ENCODE results near the gene FJX1.
"Not testable (repeated sequence)": the region's sequence is repeated elsewhere in the genome, so short reads cannot be mapped to it uniquely, and the experiment has no call there.

The FJX1 gene

DNA sequence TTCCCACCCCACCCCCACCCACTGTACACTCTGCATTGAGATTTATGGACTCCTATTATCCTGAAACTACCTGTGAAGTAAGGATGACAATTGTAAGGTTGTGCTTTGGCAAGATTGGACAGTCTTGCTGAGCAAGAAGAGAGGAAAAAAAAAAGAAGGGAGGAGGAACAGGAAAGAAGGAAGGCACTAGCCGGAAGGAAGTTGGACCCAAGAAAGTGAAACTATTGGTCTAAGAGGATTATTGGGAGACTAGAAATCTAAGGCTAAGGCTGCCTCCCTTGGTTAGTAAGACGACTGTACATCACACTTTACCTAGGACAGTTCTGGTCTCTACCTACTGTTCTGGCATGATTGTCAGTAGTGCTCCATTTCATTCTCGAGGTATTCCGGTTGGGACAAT, 32.2 kb downstream of the FJX1 start:
- DNase-seq (ENCODE audit: low read depth in 2 of 2) = no peak

DNA sequence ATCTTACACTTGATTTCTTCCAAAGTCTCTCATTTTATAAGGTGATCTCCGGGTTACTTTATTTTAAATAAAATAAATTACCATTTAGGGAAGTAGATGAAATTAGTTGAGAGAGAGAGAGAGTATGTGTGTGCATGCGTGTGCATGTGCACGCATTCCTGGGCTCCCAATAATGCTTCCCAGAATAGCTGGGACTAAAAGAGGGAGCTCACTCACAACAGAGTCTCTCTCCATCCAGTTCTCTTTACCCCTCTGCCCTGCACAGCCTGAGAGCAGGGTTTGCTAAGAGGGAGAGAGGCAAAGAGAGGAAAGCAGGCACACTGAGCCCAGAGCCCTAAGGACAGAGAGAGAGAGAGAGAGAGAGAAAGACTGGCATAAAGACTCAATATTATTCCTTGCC, 33.0 kb downstream of the FJX1 start:
- TF ChIP-seq, protein P1, sequence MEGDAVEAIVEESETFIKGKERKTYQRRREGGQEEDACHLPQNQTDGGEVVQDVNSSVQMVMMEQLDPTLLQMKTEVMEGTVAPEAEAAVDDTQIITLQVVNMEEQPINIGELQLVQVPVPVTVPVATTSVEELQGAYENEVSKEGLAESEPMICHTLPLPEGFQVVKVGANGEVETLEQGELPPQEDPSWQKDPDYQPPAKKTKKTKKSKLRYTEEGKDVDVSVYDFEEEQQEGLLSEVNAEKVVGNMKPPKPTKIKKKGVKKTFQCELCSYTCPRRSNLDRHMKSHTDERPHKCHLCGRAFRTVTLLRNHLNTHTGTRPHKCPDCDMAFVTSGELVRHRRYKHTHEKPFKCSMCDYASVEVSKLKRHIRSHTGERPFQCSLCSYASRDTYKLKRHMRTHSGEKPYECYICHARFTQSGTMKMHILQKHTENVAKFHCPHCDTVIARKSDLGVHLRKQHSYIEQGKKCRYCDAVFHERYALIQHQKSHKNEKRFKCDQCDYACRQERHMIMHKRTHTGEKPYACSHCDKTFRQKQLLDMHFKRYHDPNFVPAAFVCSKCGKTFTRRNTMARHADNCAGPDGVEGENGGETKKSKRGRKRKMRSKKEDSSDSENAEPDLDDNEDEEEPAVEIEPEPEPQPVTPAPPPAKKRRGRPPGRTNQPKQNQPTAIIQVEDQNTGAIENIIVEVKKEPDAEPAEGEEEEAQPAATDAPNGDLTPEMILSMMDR (IDR thresholded peaks at IDR 0.05; ENCODE audit: low read depth, low read length) = no peak
- no peak overlapping the region for H3K4me3 ChIP-seq (replicated peaks in 1 of 2; ENCODE audit: low read depth in 2 of 2, low read length in 2 of 2)
- DNase-seq (ENCODE audit: low read depth in 2 of 2) = no peak

More for the DNA sequence above, 32.2 kb downstream of the FJX1 start:
- TF ChIP-seq, protein P1 (IDR thresholded peaks at IDR 0.05; ENCODE audit: low read depth, low read length) = no peak
- H3K4me3 ChIP-seq (replicated peaks in 1 of 2; ENCODE audit: low read depth in 2 of 2, low read length in 2 of 2) = no peak overlapping the region

DNA sequence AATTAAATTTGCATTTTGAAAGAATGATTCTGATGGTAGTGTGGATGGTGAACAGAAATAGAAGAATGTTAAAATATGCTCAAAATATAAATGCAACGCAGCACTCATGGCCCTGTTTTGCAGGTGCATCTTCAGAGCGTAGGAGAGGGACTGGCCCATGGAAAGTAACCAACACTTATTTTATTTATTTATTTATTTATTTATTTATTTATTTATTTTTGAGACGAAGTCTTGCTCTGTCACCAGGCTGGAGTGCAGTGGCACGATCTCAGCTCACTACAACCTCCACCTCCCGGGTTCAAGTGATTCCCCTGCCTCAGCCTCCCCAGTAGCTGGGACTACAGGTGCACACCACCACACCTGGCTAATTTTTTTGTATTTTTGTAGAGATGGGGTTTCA, 34.5 kb downstream of the FJX1 start:
- not testable (repeated sequence) for DNase-seq (ENCODE audit: low read depth in 2 of 2); H3K4me3 ChIP-seq (replicated peaks in 1 of 2; ENCODE audit: low read depth in 2 of 2, low read length in 2 of 2)

DNA sequence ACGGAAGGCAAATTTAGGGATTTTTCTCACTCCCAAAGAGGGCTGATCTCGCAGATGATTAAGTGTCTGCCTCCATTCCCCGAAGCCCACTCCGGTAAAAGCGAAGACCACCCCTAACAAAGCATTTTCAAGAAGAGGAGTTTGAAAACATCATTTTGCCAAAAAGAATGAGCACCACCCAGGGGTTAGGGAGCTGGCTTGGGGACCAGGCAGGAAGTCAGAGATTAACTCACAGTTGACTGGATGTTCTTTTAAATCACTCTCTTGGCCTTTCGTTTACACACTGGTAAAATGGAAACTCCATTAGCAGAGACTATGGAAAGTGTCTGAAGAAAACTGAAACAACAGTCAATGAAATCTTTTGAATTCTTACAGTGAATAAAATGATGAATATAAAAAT, 36.5 kb downstream of the FJX1 start:
- TF ChIP-seq, protein P1 (IDR thresholded peaks at IDR 0.05; ENCODE audit: low read depth, low read length) = no peak
- no peak for DNase-seq (ENCODE audit: low read depth in 2 of 2)
- no peak overlapping the region for H3K4me3 ChIP-seq (replicated peaks in 1 of 2; ENCODE audit: low read depth in 2 of 2, low read length in 2 of 2)

DNA sequence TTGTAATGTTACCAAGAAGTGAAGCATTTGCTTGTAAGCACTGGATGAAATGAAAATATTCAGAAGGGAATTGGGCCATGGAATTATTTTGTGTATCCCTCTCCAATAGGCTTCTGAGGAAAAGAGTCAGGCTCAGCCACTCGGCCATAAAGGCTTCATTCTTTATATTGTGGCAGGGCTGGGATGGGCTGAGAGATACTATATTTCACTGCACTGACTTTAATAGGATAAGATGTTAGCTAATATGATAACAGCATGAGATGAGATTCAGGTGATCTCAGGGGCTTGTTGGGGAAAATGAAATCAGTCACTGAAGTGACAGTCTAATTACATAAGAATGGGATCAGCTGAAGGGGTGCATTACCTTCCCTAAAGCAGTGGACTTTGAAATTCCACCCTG, 37.0 kb downstream of the FJX1 start:
- TF ChIP-seq, protein P1 (IDR thresholded peaks at IDR 0.05; ENCODE audit: low read depth, low read length) = no peak
- H3K4me3 ChIP-seq (replicated peaks in 1 of 2; ENCODE audit: low read depth in 2 of 2, low read length in 2 of 2) = no peak overlapping the region
- no peak for DNase-seq (ENCODE audit: low read depth in 2 of 2)

DNA sequence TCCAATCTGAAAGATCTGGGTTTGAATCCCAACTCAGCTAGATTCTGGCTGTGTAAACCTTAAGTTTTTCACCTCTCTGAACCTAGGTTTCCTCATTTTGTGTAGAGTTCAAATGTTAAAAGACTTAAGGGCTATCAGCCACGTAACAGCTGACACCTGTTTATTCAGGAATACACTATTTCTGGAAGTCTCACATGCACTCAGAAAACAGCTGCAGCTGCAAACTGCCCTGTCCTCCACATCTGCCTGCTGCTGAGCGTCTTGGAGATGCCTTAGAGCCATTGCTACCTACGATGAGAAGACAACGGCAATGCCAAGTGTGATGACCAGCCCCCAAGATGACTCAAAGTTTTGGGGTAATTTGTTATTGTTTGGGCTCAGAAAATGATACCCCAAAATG, 37.6 kb downstream of the FJX1 start:
- DNase-seq (ENCODE audit: low read depth in 2 of 2) = no peak
- H3K4me3 ChIP-seq (replicated peaks in 1 of 2; ENCODE audit: low read depth in 2 of 2, low read length in 2 of 2) = no peak overlapping the region
- TF ChIP-seq, protein P1 (IDR thresholded peaks at IDR 0.05; ENCODE audit: low read depth, low read length) = no peak

DNA sequence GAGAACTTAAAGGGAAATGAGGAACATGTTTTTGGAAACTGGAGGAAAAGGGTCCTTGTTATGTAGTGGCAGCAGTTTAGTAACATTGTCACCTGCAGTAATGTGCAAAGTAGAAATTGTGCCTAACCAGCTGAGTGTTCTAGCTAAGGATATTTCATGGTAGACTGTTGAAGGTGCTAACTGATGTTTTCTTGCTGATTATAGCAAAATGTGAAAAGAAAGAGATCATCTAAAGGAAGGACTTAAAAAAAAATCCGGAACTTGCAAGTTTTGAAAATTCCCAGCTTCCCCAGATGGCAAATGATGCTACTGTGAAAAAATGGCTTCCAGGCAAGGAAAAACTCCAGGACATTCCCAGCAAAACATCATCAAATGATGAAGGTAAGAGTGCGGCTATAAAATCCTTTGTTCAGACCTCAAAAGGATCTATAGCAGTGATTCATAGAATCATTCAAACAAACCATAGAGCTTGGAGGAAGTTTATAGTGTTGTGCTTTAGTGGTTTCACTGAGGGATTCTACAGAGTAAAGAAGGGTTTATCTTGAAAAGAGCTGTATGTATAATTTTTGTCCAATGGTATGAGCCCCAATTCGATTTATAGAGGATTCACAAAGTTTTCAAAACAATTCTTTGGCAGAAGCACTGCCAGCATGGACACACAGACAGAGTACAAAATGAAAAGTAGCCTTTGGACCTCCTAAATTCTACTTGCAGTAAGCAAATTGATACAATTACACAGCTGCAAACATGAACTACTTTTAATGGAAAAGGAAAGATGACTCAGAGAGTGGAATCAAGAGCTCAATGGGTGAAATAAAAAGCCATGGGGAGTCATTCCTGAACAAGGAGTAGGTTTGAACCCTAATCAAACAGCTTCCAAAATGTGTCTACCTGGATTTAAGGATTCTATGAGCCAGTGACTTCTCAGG, 40.0 kb downstream of the FJX1 start:
- DNase-seq (ENCODE audit: low read depth in 2 of 2) = no peak
- TF ChIP-seq, protein P1 (IDR thresholded peaks at IDR 0.05; ENCODE audit: low read depth, low read length) = no peak
- H3K4me3 ChIP-seq (replicated peaks in 1 of 2; ENCODE audit: low read depth in 2 of 2, low read length in 2 of 2) = no peak overlapping the region
